Kidney tubule cell (primary cell): Measurements from ENCODE around the gene SLC2A1.

Source experiments
- DNase-seq: peaks from one replicate; pipeline ENCODE4 v3.0.0-alpha.2; 2018; ENCODE audit warnings: low spot score

SLC2A1 gene

GRCh38 chr1:42889264-42889663, 69.4 kb downstream of the SLC2A1 start:
- no peak for DNase-seq

GRCh38 chr1:42888013-42888633, 70.5 kb downstream of the SLC2A1 start:
- no peak for DNase-seq

- DNase-seq = no peak
Measured at GRCh38 chr1:42887366-42887765, 71.3 kb downstream of the SLC2A1 start.

GRCh38 chr1:42886800-42887199, 71.9 kb downstream of the SLC2A1 start:
- no peak for DNase-seq

GRCh38 chr1:42886046-42886739, 72.5 kb downstream of the SLC2A1 start:
- DNase-seq = no peak

- no peak for DNase-seq
Measured at GRCh38 chr1:42880384-42880783, 78.3 kb downstream of the SLC2A1 start.

- DNase-seq = no peak
Measured at GRCh38 chr1:42877380-42877779, 81.3 kb downstream of the SLC2A1 start.

- DNase-seq = no peak
Measured at GRCh38 chr1:42876009-42876408, 82.7 kb downstream of the SLC2A1 start.
